NCI-H748 (cell line): ENCODE measurements around the gene PTPN3.
A peak's percentile ranks its signal among the peaks of the same experiment; 100 is the strongest.

Experiments
- DNase-seq: peaks from one replicate; lab custom pipeline; 2025; ENCODE audit not compliant: unreplicated experiment; lab: John Stamatoyannopoulos, UW

The PTPN3 gene

DNA sequence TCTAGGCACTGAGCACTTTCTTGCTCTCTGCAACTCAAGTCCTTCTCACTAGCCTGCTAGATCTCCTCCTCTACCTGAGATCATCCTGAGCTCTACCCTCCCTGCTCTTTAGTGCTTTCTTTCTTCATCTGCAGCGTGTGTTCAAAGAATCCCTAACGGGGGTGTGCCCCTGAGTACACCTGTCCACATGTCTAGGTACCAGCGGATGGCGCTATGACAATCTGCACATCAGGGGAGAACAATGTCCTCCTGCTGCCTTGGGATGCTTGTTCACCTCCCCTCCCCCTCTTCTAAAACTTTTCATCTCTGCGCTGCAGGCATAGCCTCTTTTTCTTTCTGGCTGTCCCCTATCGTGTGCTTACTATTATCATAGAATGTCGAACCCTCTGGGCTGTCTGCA, 42.7 kb downstream of the PTPN3 start:
- DNase-seq: no peak

DNA sequence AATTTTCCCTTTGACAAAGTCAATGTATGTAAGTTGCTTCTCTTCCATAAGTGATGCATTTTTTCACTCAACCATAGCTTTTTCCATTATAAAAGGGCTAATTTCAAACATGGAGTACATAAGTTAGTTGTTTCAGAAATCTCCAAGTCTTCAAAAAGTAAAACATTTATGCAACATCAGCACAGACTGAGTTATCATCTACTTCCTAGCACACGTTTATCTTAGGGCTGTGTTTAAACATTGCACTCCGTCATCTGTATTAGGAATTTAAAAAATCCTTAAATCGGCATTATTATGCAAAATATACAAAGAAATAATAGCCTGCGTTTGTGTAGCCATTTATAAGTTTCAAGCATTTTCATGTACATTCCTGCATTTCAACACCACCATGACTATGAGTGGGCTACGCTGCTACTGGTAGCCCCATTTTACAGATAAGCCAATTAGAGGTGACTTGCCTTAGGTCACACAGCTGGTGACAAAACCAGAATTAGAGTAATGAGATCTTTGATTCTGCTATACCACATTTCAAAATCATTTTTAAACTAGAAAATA, 43.4 kb downstream of the PTPN3 start:
- DNase-seq: no peak

DNA sequence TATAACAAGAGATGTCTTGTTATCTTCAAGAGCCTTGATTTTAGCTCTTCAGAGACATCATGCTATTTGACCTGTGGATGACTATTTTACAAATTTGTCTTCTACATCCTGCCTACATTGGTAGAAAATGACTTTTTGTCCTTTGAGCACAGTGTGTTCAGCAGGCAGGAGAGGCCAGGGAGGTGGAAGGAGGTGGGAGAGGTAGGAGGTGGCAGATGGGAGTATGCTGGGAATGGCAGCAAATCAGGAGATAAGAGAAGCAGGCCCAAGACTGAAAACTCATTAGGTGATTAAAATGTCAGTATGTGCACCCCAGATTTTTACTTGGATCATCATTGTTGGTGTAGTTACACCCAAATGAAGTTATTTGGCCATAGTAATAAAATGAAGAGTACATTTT, 44.1 kb downstream of the PTPN3 start:
- DNase-seq: no peak

DNA sequence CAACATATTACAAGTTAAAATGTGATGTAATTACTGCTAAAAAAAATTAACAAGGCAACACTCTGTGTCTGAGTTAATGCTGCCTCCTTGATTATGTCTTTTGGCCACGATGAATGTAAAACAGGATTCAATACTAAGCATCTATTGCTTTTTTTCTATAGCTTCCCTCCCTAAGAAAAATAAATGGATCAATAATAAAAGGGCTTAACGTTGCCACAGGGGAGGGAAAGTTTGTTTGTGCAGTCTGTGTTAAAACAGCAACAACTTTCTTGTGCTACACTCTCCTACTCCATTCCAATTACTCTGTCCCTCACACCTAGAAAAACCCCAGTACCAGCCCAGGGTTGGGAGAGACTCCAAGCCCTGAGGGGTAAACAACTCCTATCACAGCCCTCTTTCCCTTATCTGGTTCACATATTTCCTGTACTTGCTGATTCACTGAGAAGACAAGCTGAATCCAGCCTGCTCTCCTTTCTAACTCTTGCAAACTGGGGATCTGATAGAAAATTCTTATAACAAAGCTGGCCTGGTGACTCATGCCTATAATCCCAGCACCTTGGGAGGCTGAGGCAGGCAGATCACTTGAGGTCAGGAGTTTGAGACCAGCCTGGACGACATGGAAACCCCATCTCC, 44.8 kb downstream of the PTPN3 start:
- DNase-seq: no peak

DNA sequence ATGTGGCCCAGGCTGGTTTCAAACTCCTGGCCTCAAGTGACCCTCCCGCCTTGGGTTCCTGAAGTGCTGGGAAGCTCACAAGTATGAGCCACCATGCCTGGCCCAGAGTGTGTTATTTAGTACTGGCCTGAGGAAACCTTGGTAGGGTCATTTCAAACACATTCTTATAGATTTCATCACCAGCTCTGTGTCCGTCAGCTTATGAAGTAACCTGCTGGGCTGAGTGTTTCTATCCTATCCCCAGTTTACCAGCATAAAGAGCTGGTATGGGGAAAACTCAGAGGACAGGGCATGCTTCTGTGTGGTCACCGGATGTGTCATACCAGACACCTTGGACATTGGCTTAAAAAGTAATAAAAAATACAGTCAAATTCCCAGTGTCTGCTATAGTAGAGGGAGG, 45.3 kb downstream of the PTPN3 start:
- no peak for DNase-seq

DNA sequence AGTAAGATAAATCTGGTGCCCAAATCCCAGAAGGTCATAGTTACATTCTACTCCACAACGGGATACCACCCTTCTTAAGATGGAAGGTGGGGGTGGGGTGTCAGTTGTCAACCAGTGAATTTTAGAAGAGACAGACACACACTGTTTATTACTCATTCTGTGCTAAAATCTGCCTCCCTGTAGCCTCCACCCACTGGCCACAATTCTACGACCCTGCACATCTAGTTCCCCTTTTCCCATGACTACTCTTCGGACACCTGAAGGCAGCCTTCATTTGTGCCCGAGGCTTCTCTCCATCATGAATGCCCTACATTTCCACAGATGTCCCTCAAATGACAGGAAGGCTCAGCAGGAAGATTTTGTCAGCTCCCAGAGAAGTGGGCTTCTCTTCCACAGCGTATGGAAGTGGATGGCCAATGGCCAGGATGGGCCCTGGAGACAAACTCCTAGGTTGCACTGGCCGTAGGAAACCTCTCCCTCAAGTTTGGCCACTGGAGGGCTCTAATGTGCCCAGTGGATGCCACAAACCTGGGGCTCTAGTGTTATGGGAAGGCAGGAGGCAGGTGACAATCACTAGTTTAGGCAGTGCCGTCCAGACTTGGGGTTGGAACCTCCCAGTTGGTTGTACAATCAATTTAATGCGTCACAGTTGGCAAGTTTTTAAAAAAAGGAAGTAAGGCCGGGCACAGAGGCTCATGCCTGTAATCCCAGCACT, 46.6 kb downstream of the PTPN3 start:
- no peak for DNase-seq

DNA sequence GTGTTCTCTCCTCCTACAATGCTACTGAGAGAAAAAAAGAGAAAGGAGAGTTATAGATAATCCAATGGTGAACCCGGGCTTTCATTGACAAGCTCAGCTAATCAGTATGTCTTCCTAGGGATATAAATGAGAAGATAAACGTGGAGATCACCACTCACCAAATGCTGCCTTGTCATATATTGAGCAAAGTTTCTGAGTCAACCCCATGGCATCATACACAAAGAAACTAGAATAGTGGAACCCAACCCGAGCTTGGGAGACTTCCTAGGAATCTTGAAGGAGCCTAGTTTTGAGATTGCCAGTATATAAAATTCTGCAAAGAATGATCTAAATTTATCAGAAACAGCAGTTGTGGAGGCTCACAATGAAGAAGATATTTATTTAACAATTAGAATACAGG, 47.8 kb downstream of the PTPN3 start:
- DNase-seq: no peak

DNA sequence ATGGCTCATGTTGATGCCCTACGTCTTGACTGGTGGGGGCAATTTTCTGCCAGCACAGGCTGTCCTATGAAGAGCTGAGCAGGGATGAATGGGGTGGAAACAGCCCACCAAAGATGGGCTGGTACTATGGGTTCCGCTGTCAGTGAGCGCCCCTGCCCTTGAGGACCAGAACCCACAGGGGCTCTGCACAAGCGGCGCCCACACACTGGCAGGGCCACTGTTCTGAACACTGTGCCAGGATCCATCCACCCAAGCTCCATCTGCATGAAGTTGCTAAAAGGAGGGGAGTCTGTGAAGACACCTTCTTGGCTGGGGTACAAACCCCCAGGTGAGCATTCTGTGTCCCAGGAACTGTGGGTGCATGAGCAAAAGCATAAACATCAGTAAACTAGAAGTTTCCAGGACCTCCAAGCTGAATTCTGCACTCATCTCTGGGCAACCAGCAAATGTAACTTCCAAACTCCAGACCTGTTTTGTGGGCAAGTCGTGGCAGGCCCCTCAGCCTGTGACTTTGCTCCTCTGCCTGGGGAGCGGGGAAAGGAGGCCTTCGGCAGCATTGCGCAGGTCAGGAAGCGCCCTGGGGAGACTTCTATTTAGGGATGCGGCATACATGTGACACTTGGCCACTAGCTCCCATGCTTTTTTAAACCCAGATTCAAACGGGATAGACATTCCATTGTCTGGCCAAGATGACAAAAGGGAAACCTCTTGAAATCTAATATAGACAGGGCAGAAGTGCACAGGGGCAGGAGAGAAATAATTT, 48.9 kb downstream of the PTPN3 start:
- DNase-seq: no peak

DNA sequence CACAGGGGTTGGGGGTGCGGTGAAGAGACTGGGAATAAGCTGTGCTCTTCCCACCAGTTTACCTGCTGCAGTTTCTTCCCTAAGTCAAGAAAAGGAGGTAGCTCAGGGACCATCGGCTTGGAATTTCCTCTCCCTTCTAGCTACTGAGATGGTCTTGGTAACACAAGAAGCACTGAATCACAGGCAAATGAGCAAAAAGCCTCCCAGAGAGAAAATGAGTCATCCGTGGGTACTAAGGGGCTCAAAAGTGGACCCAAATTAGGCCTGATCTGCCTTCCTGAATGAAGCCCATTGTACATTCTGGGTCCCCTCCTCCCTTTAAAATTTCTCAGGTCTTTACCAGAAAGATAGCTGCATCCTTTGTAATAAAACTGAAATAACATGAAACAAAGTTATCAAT, 49.9 kb downstream of the PTPN3 start:
- no peak for DNase-seq

DNA sequence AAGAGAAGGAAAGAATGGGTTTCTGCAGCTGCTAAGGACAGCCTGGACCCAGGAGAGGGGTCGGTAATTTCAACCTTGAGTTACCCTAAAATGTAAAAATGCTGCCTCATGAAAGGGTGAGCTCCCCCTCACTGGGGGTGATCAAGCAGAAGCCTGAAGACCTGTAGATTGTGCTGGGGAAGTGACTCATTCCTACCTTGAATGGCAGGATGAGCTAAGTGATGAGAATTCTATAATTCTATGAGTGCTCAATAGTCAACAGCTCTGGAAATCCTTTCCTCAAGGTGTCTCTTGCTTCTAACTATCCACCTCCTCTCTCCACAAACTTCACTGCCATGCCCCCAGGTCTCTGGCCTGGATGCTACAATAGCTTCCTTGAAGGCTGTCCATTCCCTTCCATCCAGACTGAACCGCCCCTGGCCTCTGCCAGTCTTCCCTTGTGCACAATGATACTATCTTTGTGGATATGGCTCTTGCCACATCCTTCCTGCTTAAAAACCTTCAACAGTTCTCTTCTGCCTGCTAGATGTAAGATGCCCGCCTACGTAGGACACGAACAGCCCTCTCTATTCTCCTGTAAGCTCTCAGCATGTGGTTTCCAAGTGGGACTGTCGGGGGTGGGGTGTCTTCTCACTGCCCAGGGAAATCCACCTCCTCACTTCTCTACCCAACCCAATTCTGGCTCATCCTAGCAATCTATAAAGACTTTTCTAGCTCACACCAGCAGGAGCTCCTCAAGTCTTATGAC, 50.6 kb downstream of the PTPN3 start:
- no peak for DNase-seq

DNA sequence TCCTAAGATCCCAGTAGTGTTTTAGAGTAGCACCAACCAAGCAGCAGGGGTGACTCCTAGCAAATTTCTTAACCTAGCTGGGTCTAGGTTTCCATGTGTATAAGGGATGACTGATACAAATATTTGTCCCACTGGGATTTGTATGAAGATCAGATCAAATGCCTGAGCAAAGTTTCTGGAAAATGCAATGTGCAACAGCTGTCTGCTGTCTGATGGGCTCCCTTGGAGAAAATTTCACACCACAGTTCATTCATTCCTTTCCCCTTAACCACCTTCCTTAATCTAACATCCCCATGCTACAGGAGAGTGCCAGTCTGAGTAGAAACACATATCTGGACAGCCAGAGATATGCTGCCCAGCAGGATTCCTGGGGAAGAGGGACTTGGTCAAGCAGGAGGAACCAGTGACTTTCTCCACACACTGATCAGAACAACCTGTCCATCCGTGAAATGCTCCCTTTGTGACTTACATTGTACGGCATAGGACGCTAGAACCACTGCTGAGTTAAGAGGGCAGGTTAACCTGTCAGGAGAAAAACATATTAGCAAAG, 53.3 kb downstream of the PTPN3 start:
- DNase-seq: no peak

DNA sequence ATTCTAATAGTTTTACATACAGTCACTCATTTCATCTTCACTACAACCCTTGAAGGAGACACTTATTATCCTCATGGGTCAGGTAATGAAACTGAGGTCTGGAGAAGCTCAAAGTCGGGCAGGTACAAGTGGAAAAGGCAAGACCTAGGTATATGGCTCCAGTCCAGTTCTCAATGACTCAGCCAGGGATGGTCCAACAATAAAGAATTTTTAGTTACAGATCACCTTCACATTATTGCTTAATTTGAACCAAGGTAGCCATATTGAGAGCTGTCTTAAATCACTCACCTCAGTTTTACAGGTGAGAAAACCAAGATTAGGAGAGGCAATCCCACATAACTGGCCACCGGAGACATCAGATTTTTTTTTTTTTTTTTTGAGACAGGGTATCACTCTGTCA, 55.4 kb downstream of the PTPN3 start:
- DNase-seq: no peak

DNA sequence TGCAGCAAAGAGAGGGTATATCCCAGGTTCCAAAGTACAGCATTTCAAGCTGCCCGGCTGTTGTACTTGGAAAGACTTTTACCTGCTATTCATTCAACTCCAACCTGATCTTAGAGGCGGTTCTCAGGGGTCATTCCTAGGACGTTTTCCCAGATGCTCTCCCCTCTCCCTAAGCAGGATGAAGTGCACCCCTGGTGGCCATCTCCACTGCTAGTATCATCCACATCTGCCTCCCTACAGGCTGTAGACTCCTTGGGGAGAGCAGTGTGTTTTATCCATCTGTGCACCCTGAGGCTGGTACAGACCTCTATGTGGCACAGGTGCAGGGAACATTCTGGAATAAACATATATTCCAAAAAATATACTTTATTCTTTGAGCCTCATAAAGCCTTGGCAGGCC, 56.8 kb downstream of the PTPN3 start:
- no peak for DNase-seq

DNA sequence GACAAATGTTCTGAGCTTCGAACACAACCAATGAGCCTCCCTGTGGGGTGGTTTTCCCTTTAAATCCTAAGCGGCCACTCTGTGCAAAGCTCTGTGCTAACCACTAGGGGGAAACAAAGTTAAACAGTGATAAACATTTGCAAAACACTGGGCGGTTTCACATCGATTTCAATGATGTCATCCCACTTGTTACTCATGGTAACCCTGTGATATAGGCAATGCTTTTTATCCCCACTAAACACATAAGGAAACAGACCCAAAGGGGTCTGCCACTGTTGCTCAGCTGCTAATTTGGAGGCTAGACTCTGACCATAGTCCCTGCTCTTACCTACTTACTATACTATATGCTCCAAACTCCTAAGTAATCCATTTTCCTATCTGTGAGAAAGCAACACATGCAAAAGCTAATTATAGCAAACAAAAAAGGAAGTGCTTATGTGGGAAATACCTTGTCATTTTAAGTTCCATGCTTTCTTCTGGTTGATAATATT, 57.3 kb downstream of the PTPN3 start:
- peak; percentile 86 for DNase-seq

DNA sequence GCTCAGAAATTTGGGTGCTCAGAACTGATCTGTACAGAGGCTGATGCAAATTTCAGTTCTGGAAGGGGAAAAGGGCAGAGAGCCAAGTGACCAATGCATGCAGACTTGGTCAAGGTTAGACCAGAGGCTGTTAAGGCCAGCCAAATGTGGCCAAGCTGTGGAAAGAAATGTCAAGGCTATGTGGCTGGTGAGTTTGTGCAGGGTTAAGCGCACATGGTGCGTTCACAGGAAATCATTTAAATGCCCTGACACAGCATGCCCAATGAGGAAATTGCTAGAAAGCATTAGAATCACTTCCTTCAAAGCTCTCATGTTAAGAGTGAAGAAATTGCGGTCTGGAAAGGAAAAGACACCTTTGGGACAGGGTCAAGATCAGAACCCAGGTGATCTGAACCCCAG, 58.0 kb downstream of the PTPN3 start:
- DNase-seq: no peak

DNA sequence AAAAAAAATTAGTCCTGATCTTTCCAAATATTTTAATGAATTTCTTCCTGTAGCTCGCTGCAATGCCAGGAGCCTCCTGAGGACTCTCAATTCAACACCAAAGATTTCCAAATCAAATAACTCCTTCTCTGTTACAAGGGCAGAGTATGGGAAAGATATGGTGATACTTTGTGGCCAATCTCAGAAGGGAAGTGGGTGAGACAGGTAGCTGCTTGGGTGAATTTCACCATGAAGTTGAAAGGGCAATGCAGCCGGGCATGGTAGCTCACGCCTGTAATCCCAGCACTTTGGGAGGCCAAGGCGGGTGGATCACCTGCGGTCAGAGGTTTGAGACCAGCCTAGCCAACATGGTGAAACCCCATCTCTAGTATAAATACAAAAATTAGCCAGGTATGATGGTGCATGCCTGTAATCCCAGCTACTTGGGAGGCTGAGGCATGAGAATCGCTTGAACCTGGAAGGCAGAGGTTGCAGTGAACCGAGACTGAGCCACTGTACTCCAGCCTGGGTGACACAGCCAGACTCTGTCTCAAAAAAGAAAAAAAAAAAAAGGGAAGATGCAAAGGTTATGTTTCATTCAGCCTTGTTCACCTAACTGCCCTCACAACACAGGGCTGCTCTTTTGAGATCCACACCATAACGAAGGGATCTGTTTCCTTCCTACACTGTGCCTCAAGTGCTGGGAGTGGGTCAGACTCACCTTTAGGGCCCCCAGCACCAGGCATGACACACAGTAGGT, 58.6 kb downstream of the PTPN3 start:
- no peak for DNase-seq

DNA sequence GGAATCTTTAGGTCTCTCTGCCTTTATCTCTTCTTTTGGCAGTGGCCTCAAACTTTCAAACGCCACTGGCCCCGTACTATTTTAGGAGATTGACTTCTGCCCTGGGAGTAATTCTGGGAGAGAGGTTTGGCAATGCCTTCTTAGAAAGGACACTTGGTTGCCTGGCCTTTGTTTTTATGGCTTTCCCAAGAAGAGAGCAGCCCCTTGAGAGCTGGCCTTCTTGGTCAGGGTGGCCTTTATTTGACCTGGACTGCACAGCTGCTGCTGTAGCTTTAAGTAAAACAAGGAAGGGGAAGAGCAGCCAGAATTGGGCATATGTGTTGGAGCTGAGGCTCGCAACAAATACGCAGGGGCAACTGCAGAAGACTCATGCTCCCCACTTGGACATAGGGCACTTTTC, 60.8 kb downstream of the PTPN3 start:
- no peak for DNase-seq

DNA sequence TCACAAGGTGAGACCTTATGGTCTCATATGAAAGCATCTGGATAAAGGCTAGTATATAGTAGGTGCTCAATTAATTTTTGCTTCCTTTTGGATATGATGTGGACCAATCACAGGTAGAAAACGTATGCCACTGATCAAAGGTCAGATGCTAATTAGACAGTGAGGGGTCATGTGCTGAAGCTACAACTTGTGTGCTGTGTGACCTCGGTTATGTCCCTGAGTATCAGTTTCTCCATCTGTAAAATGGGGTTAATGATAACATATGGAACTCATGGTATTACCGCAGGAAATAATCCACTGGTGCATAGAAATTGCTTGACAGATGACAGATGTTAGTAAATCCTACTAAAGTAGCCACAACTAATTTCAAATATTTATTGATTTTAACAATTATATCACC, 62.0 kb downstream of the PTPN3 start:
- DNase-seq: no peak

DNA sequence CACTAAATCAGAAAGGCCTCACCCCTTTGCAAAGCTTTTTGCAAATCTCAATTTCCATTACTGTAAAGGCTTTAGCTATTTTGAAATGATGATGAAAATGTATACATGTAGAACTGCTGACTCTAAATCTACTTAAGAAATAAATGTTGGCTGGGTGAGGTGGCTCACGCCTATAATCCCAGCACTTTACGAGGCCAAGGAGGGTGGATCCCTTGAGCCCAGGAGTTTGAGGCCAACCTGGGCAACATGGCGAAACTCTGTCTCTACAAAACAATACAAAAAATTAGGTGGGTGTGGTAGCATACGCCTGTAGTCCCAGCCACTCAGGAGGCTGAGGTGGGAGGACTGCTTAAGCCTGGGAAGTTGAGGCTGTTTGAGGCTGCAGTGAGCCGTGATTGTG, 64.6 kb downstream of the PTPN3 start:
- DNase-seq: no peak

DNA sequence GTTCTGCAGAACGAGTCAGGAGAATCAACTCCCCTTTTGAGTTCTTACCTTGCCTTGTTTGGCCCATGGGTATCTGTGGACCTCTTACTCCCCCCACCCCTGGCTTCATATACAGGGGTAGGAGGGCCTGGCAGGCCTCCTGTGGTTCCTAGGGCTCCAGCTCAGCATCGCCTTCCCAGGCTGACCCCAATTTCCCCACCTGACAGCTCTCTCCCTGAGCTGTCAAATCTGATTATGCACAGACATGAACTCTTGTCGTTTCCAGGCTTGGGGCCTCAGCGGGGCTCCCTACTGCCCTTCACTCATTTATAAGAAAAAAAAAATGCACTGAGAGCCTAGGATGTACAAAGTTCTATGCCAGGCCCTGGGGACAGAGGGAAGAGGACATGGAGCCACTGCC, 67.9 kb downstream of the PTPN3 start:
- DNase-seq: no peak
